Measurements from ENCODE around the gene OGFR. TPM values are rescaled to one million over a fixed set of nuclear protein-coding genes. Genes with fewer than 3 reads are reported as not detected.

Gene OGFR
- total and polyA plus RNA-seq, 12 donors = 9.3 to 157 (median 45.0) TPM

DNA sequence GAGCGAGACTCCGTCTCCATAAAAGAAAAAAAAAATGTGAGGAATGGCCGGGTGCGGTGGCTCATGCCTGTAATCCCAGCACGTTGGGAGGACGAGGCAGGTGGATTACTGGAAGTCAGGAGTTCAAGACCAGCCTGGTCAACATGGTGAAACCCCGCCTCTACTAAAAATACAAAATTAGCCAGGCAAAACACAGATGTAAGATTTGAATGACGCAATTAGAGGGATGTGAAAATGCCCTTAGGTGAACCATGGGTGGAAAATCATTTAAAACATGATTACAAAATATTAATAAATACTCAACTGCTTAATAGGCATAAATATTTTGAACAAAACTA is 33.1 kb downstream of the OGFR start:
- Histone ChIP-seq H3K4me3 (no peak overlapping the region), H3K9me3 (replicated peaks in 1 of 3) (no peaks in the 10 kb centered on the region), H3K4me1 (replicated peaks in 1 of 2) (no peaks in the 10 kb centered on the region), H3K36me3 (replicated peaks in 1 of 2) (no peaks in the 10 kb centered on the region), H3K27ac (no peak overlapping the region), H3K27me3 (no peaks in the 10 kb centered on the region)
- DNase-seq = peak in 1 of 7 donors; percentile 5
- intact Hi-C loops (cut with DNase I) = no loop called here
- WGBS, 4 donors = 77 to 87% (median 84%) methylated on average over 8 of the region's 8 CpGs
- no peak for TF ChIP-seq POLR2A (IDR thresholded peaks at IDR 0.05)
- TF ChIP-seq, protein P1, sequence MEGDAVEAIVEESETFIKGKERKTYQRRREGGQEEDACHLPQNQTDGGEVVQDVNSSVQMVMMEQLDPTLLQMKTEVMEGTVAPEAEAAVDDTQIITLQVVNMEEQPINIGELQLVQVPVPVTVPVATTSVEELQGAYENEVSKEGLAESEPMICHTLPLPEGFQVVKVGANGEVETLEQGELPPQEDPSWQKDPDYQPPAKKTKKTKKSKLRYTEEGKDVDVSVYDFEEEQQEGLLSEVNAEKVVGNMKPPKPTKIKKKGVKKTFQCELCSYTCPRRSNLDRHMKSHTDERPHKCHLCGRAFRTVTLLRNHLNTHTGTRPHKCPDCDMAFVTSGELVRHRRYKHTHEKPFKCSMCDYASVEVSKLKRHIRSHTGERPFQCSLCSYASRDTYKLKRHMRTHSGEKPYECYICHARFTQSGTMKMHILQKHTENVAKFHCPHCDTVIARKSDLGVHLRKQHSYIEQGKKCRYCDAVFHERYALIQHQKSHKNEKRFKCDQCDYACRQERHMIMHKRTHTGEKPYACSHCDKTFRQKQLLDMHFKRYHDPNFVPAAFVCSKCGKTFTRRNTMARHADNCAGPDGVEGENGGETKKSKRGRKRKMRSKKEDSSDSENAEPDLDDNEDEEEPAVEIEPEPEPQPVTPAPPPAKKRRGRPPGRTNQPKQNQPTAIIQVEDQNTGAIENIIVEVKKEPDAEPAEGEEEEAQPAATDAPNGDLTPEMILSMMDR (IDR thresholded peaks at IDR 0.05) = no peak

DNA sequence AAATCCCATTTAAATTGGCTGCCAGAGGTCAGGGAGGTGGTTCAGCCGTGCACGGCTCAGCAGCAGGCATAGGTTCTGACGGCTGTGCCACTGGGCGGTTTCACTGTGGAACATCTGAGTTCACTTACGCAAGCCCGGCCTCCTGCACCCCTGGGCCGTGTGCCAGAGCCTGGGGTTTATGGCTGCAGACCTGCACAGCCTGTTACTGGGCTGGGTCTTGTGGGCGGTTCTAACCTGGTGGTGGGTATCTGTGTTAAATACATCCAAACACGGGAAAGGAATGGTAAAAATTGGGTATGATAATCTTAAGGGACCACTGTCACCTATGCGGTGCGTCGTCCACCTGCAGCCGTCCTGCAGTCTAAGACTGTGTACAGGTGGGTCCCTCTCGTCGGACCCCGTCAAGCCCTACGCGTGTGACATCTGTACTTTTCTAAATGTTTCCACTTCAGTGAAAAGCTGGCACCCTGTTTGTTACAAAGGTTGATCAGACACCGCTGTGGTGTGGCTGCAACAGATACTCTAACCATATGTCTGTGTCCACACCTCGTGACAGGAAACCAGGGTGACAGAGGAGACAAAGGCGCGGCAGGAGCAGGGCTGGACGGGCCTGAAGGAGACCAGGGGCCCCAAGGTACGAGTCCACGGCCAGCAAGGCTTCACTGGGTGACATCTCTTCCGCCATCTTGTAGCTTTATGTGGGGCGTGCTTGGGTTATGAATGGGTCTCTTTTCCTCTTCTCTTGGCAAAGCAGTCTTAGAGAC is 33.7 kb downstream of the OGFR start:
- Histone ChIP-seq H3K9me3 (replicated peaks in 1 of 3) (no peaks in the 10 kb centered on the region), H3K27ac (no peak overlapping the region), H3K36me3 (replicated peaks in 1 of 2) (no peaks in the 10 kb centered on the region), H3K4me3 (no peak overlapping the region), H3K4me1 (replicated peaks in 1 of 2) (no peaks in the 10 kb centered on the region), H3K27me3 (no peaks in the 10 kb centered on the region)
- WGBS, 4 donors = 77 to 83% (median 79%) methylated on average over 25 to 27 of the region's 27 CpGs
- TF ChIP-seq POLR2A (IDR thresholded peaks at IDR 0.05) = no peak
- TF ChIP-seq, protein P1 (IDR thresholded peaks at IDR 0.05) = no peak
- intact Hi-C loops (cut with DNase I) = no loop called here
- DNase-seq = peak in 2 of 7 donors; percentile 14 to 25

DNA sequence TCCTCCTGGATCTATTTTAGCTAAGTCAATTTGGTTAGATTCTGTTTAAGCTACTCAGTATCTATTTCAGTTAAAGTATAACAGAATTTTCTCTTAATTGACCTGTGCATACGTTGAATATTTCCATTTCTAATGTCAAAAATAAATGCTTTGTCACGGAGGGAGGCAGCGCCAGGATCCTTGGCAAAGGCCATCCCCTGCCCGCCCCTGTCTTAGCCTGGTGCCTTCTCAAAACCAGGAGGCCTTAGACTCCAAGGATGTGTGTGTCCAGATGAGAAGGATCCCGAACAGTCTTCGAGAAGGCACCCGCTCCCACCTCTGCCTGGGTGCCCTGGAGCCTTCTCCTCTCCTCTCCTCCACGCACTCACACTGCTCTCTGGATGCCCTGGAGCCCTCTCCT is 34.6 kb downstream of the OGFR start:
- intact Hi-C loops (cut with DNase I) = no loop called here
- H3K27ac ChIP-seq = no peak overlapping the region
- WGBS, 4 donors = 88 to 93% (median 90%) methylated on average over 8 of the region's 8 CpGs
- H3K9me3 ChIP-seq (replicated peaks in 1 of 3) = no peaks in the 10 kb centered on the region
- no peak for DNase-seq
- H3K4me3 ChIP-seq = no peak overlapping the region
- H3K27me3 ChIP-seq = no peaks in the 10 kb centered on the region
- no peaks in the 10 kb centered on the region for H3K36me3 ChIP-seq (replicated peaks in 1 of 2)
- no peak for TF ChIP-seq POLR2A (IDR thresholded peaks at IDR 0.05)
- TF ChIP-seq, protein P1 (IDR thresholded peaks at IDR 0.05) = no peak
- no peaks in the 10 kb centered on the region for H3K4me1 ChIP-seq (replicated peaks in 1 of 2)

DNA sequence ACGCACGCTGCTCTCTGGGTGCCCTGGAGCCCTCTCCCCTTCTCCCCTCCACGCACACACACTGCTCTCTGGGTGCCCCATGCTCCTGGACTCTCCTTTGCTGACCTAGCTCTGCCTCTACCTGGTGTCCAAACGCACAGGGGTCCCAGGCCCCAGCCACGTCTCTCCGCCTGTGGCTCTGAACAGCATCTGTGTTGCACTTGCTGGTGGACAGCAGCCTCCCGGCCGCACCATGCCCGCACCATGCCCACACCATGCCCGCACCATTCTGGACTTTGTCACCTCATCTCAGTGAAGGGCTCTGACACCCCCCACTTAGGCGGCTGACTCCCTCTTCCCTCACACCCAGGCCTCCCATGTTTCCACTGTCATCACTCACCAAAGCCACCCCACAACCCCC is 35.2 kb downstream of the OGFR start:
- H3K4me3 ChIP-seq = no peak overlapping the region
- H3K27me3 ChIP-seq = no peaks in the 10 kb centered on the region
- H3K36me3 ChIP-seq (replicated peaks in 1 of 2) = no peaks in the 10 kb centered on the region
- peak in 1 of 7 donors; percentile 7 for DNase-seq
- WGBS, 4 donors = 84 to 90% (median 85%) methylated on average over 11 of the region's 11 CpGs
- no peaks in the 10 kb centered on the region for H3K9me3 ChIP-seq (replicated peaks in 1 of 3)
- intact Hi-C loops (cut with DNase I) = no loop called here
- no peaks in the 10 kb centered on the region for H3K4me1 ChIP-seq (replicated peaks in 1 of 2)
- TF ChIP-seq, protein P1 (IDR thresholded peaks at IDR 0.05) = no peak
- TF ChIP-seq POLR2A (IDR thresholded peaks at IDR 0.05) = no peak
- no peak overlapping the region for H3K27ac ChIP-seq

Data from adrenal gland (tissue), 12 donors.